ENCODE results near the gene RAB6A.

RAB6A gene

GRCh38 chr11:73654482-73655021, 106.3 kb downstream of the RAB6A start:
- no peak for DNase-seq (ENCODE audit: low spot score)
- Histone ChIP-seq H3K27ac (no peak overlapping the region), H3K4me3 (no peak overlapping the region)
- TF ChIP-seq CTCF (IDR thresholded peaks at IDR 0.05): no peak

DNA sequence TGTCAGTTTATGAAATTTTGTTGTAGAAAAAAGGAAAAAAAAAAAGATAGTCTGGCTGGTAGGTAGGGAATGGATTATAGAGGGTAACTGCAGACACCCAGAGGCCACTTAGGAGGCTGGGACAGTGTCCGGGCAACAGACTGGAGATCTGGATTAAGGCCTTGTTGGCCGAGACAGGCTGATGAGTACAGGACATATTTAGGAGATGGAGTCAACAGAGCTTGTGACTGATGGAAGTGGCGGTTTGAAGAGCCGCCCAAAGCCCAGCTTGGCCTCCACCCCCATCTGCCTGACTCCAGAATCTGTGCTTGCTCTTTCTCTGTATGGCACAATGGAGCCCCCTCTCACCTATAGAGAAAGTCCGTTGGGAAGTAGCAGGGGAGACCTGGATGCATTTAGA, 106.9 kb downstream of the RAB6A start:
- H3K27ac ChIP-seq: no peak overlapping the region
- H3K4me3 ChIP-seq: no peak overlapping the region
- no peak for DNase-seq (ENCODE audit: low spot score)
- no peak for TF ChIP-seq CTCF (IDR thresholded peaks at IDR 0.05)

- Histone ChIP-seq H3K4me3 (no peak overlapping the region), H3K27ac (no peak overlapping the region)
- no peak for TF ChIP-seq CTCF (IDR thresholded peaks at IDR 0.05)
- DNase-seq (ENCODE audit: low spot score): no peak
Measured at GRCh38 chr11:73652856-73653559, 107.9 kb downstream of the RAB6A start.

DNA sequence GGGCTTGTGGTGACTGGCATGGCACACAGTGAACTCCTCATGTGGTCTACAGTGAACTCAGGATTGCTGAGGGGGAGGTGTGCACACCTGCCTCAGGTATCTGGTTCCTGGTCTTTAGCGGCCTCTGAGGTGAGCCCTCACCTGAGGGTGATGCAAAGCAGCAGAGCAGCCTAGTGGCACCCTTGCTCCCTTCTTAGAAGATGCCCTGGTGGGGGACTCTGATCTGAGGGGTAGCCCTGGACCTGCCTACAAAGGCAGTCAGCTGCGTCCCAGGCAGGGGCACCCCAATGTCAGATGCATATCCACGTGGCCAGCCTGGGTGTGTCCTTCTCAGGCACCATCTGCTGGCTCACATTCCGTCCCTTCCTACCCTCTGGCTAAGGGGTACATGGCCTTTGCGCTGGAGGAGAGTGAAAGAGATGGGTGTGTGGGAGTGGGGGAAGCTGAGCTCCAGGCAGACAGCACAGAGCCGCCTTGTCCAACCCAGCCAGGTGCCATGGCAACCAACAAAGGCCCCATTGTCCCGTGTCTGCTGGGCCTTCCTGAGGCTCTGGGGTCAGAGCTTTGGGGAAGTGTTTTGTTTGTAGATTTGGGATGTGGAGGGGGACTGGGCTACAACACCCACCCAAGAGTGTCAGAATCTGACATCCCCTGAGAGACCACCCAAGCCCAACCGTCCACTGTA, 108.7 kb downstream of the RAB6A start:
- peak overlapping the region in 1 of 2 donors; percentile 11 for H3K27ac ChIP-seq
- no peak for TF ChIP-seq CTCF (IDR thresholded peaks at IDR 0.05)
- no peak for DNase-seq (ENCODE audit: low spot score)
- no peak overlapping the region for H3K4me3 ChIP-seq

GRCh38 chr11:73651661-73652045, 109.2 kb downstream of the RAB6A start:
- no peak for DNase-seq (ENCODE audit: low spot score)
- no peak for TF ChIP-seq CTCF (IDR thresholded peaks at IDR 0.05)
- Histone ChIP-seq H3K27ac (peak overlapping the region in 1 of 2 donors; percentile 11), H3K4me3 (no peak overlapping the region)

GRCh38 chr11:73651252-73651651, 109.6 kb downstream of the RAB6A start:
- no peak overlapping the region for H3K4me3 ChIP-seq
- H3K27ac ChIP-seq: no peak overlapping the region
- no peak for TF ChIP-seq CTCF (IDR thresholded peaks at IDR 0.05)
- no peak for DNase-seq (ENCODE audit: low spot score)

GRCh38 chr11:73650400-73650799, 110.5 kb downstream of the RAB6A start:
- Histone ChIP-seq H3K27ac (no peak overlapping the region), H3K4me3 (no peak overlapping the region)
- DNase-seq (ENCODE audit: low spot score): no peak
- no peak for TF ChIP-seq CTCF (IDR thresholded peaks at IDR 0.05)
